Measurements from ENCODE around the gene NCBP3.
A peak's percentile ranks its signal among the peaks of the same experiment; 100 is the strongest.

The NCBP3 gene

GRCh38 chr17:3887804-3888203 lies 41.8 kb upstream of the NCBP3 start:
- DNase-seq (ENCODE audit: low read depth, low spot score) = no peak
- no peak overlapping the region for H3K9ac ChIP-seq (ENCODE audit: insufficient read length, low read depth)
- H3K4me1 ChIP-seq (ENCODE audit: insufficient read depth, insufficient read length) = peaks cover 31% of the 10 kb centered on the region
- H3K36me3 ChIP-seq (ENCODE audit: insufficient read depth, insufficient read length, low read length) = peaks cover 11% of the 10 kb centered on the region
- no peak overlapping the region for H3K4me3 ChIP-seq (ENCODE audit: insufficient read length, low read depth)
- H3K27me3 ChIP-seq (ENCODE audit: insufficient read depth, insufficient read length) = peaks cover 15% of the 10 kb centered on the region
- TF ChIP-seq SUZ12 (IDR thresholded peaks at IDR 0.05; ENCODE audit: extremely low read depth, insufficient read depth, insufficient read length) (no peak), ZNF274 (IDR thresholded peaks at IDR 0.05; ENCODE audit: low read depth, low read length) (no peak), YY1 (IDR thresholded peaks at IDR 0.05; ENCODE audit: insufficient read depth, insufficient read length) (no peak)
- H3K9me3 ChIP-seq (ENCODE audit: insufficient read depth, low read length) = no peaks in the 10 kb centered on the region

DNA sequence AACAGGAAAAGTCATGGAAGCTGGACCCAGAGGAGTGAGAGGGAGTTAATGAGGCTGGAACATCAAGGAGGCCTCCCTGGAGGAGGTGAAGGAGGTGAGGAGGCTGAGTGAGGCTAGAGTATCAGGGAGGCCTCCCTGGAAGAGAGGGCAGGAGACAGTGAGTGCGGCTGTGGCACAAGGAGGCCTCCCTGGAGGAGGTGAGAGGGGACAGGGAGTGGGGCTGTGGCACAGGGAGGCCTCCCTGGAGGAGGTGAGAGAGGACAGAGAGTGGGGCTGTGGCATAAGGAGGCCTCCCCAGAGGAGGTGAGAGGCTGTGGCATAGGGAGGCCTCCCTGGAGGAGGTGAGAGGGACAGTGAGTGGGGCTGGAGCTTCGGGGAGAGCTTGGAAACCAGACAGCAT lies 41.3 kb upstream of the NCBP3 start:
- no peak for TF ChIP-seq YY1 (IDR thresholded peaks at IDR 0.05; ENCODE audit: insufficient read depth, insufficient read length)
- no peak for TF ChIP-seq SUZ12 (IDR thresholded peaks at IDR 0.05; ENCODE audit: extremely low read depth, insufficient read depth, insufficient read length)
- TF ChIP-seq ZNF274 (IDR thresholded peaks at IDR 0.05; ENCODE audit: low read depth, low read length) = no peak
- Histone ChIP-seq H3K4me3 (ENCODE audit: insufficient read length, low read depth) (no peak overlapping the region), H3K9ac (ENCODE audit: insufficient read length, low read depth) (peak overlapping the region; percentile 32)

GRCh38 chr17:3886776-3887175 lies 40.7 kb upstream of the NCBP3 start:
- H3K4me3 ChIP-seq (ENCODE audit: insufficient read length, low read depth) = no peak overlapping the region
- H3K9ac ChIP-seq (ENCODE audit: insufficient read length, low read depth) = peak overlapping the region; percentile 32
- TF ChIP-seq SUZ12 (IDR thresholded peaks at IDR 0.05; ENCODE audit: extremely low read depth, insufficient read depth, insufficient read length) = no peak
- no peak for TF ChIP-seq ZNF274 (IDR thresholded peaks at IDR 0.05; ENCODE audit: low read depth, low read length)
- no peak for TF ChIP-seq YY1 (IDR thresholded peaks at IDR 0.05; ENCODE audit: insufficient read depth, insufficient read length)
- peaks cover 11% of the 10 kb centered on the region for H3K36me3 ChIP-seq (ENCODE audit: insufficient read depth, insufficient read length, low read length)
- no peaks in the 10 kb centered on the region for H3K9me3 ChIP-seq (ENCODE audit: insufficient read depth, low read length)
- peaks cover 10% of the 10 kb centered on the region for H3K27me3 ChIP-seq (ENCODE audit: insufficient read depth, insufficient read length)
- no peak for DNase-seq (ENCODE audit: low read depth, low spot score)
- H3K4me1 ChIP-seq (ENCODE audit: insufficient read depth, insufficient read length) = peaks cover 30% of the 10 kb centered on the region

More for the DNA sequence above, 41.3 kb upstream of the NCBP3 start:
- Histone ChIP-seq H3K27me3 (ENCODE audit: insufficient read depth, insufficient read length) (peaks cover 15% of the 10 kb centered on the region), H3K4me1 (ENCODE audit: insufficient read depth, insufficient read length) (peaks cover 31% of the 10 kb centered on the region), H3K9me3 (ENCODE audit: insufficient read depth, low read length) (no peaks in the 10 kb centered on the region), H3K36me3 (ENCODE audit: insufficient read depth, insufficient read length, low read length) (peaks cover 11% of the 10 kb centered on the region)
- no peak for DNase-seq (ENCODE audit: low read depth, low spot score)

- no peaks in the 10 kb centered on the region for H3K9me3 ChIP-seq (ENCODE audit: insufficient read depth, low read length)
- peaks cover 11% of the 10 kb centered on the region for H3K36me3 ChIP-seq (ENCODE audit: insufficient read depth, insufficient read length, low read length)
- peaks cover 26% of the 10 kb centered on the region for H3K4me1 ChIP-seq (ENCODE audit: insufficient read depth, insufficient read length)
- no peak overlapping the region for H3K4me3 ChIP-seq (ENCODE audit: insufficient read length, low read depth)
- no peak for DNase-seq (ENCODE audit: low read depth, low spot score)
- H3K27me3 ChIP-seq (ENCODE audit: insufficient read depth, insufficient read length) = peaks cover 2% of the 10 kb centered on the region
- TF ChIP-seq YY1 (IDR thresholded peaks at IDR 0.05; ENCODE audit: insufficient read depth, insufficient read length) = no peak
- TF ChIP-seq SUZ12 (IDR thresholded peaks at IDR 0.05; ENCODE audit: extremely low read depth, insufficient read depth, insufficient read length) = no peak
- TF ChIP-seq ZNF274 (IDR thresholded peaks at IDR 0.05; ENCODE audit: low read depth, low read length) = no peak
- no peak overlapping the region for H3K9ac ChIP-seq (ENCODE audit: insufficient read length, low read depth)
These were observed 39.9 kb upstream of the NCBP3 start for GRCh38 chr17:3885970-3886369.

DNA sequence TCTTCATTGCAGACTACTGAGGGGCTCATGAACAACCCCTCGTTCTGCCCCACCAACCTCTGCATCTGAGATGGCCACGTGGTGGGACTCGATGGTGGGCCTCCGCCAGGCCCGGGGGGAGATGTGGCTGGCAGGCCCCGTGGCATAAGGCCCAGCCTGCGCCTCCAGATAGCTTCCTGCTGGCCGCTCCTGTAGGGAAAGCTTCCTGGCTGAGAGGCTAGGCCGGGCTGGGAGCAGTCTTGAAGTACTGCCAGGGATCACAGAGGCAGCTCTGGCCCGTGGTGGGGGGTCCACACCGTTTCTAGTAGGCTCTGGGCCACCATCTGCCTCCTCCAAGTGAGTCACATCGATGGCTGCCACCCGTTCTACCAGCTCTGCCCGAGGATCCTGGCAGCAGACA lies 39.2 kb upstream of the NCBP3 start:
- Histone ChIP-seq H3K9me3 (ENCODE audit: insufficient read depth, low read length) (no peaks in the 10 kb centered on the region), H3K27me3 (ENCODE audit: insufficient read depth, insufficient read length) (no peaks in the 10 kb centered on the region), H3K4me1 (ENCODE audit: insufficient read depth, insufficient read length) (peaks cover 22% of the 10 kb centered on the region), H3K36me3 (ENCODE audit: insufficient read depth, insufficient read length, low read length) (peaks cover 11% of the 10 kb centered on the region), H3K9ac (ENCODE audit: insufficient read length, low read depth) (no peak overlapping the region), H3K4me3 (ENCODE audit: insufficient read length, low read depth) (no peak overlapping the region)
- no peak for DNase-seq (ENCODE audit: low read depth, low spot score)
- TF ChIP-seq ZNF274 (IDR thresholded peaks at IDR 0.05; ENCODE audit: low read depth, low read length) = no peak
- TF ChIP-seq SUZ12 (IDR thresholded peaks at IDR 0.05; ENCODE audit: extremely low read depth, insufficient read depth, insufficient read length) = no peak
- TF ChIP-seq YY1 (IDR thresholded peaks at IDR 0.05; ENCODE audit: insufficient read depth, insufficient read length) = no peak

- DNase-seq (ENCODE audit: low read depth, low spot score) = no peak
- TF ChIP-seq YY1 (IDR thresholded peaks at IDR 0.05; ENCODE audit: insufficient read depth, insufficient read length) = no peak
- no peak for TF ChIP-seq ZNF274 (IDR thresholded peaks at IDR 0.05; ENCODE audit: low read depth, low read length)
- no peak for TF ChIP-seq SUZ12 (IDR thresholded peaks at IDR 0.05; ENCODE audit: extremely low read depth, insufficient read depth, insufficient read length)
- Histone ChIP-seq H3K9ac (ENCODE audit: insufficient read length, low read depth) (no peak overlapping the region), H3K4me3 (ENCODE audit: insufficient read length, low read depth) (no peak overlapping the region), H3K36me3 (ENCODE audit: insufficient read depth, insufficient read length, low read length) (peaks cover 11% of the 10 kb centered on the region), H3K4me1 (ENCODE audit: insufficient read depth, insufficient read length) (peaks cover 27% of the 10 kb centered on the region), H3K9me3 (ENCODE audit: insufficient read depth, low read length) (no peaks in the 10 kb centered on the region), H3K27me3 (ENCODE audit: insufficient read depth, insufficient read length) (no peaks in the 10 kb centered on the region)
These were observed 38.1 kb upstream of the NCBP3 start for GRCh38 chr17:3884188-3884587.

- H3K9me3 ChIP-seq (ENCODE audit: insufficient read depth, low read length) = no peaks in the 10 kb centered on the region
- no peak overlapping the region for H3K9ac ChIP-seq (ENCODE audit: insufficient read length, low read depth)
- no peak overlapping the region for H3K4me3 ChIP-seq (ENCODE audit: insufficient read length, low read depth)
- TF ChIP-seq YY1 (IDR thresholded peaks at IDR 0.05; ENCODE audit: insufficient read depth, insufficient read length) = no peak
- TF ChIP-seq SUZ12 (IDR thresholded peaks at IDR 0.05; ENCODE audit: extremely low read depth, insufficient read depth, insufficient read length) = no peak
- no peak for TF ChIP-seq ZNF274 (IDR thresholded peaks at IDR 0.05; ENCODE audit: low read depth, low read length)
- H3K27me3 ChIP-seq (ENCODE audit: insufficient read depth, insufficient read length) = no peaks in the 10 kb centered on the region
- peaks cover 11% of the 10 kb centered on the region for H3K36me3 ChIP-seq (ENCODE audit: insufficient read depth, insufficient read length, low read length)
- DNase-seq (ENCODE audit: low read depth, low spot score) = no peak
- peaks cover 21% of the 10 kb centered on the region for H3K4me1 ChIP-seq (ENCODE audit: insufficient read depth, insufficient read length)
These were observed 36.2 kb upstream of the NCBP3 start for GRCh38 chr17:3882276-3882675.

Measured in NT2/D1 (cell line).